HepG2 (cell line): Measurements from ENCODE around the gene SYCP2. TPM values are rescaled to one million over a fixed set of nuclear protein-coding genes. Genes with fewer than 3 reads are reported as not detected.

ENCODE experiments used
- ISL2 ChIP-seq: sonication (generic); formaldehyde crosslinking; IDR thresholded peaks from 2 replicates; pipeline ENCODE4 v1.5.0; 2020; ENCODE audit warnings: missing genetic modification reagents
- KLF15 ChIP-seq: sonication (generic); formaldehyde crosslinking; IDR thresholded peaks from 2 replicates; pipeline ENCODE4 v1.8.1; 2023; ENCODE audit warnings: borderline replicate concordance, mild to moderate bottlenecking, inconsistent platforms, missing genetic modification reagents, mixed read lengths
- SRF ChIP-seq: IDR thresholded peaks from 2 replicates; pipeline ENCODE4 v1.6.1; 2011; ENCODE audit warnings: mild to moderate bottlenecking, low read depth, low read length, moderate library complexity
- polyA plus RNA-seq, 8 experiments: library from polyadenylated mRNA; depleted of rRNA in 3 of 8; stranded (reverse) in 7 of 8; unstranded in 1 of 8; fragments of >200 nt; fragmentation: Illumina TruSeq in 4 of 8; extraction: Trizol in 4 of 8; gene quantifications; 2 replicates each; pipeline versions ENCODE4 v1.2.1 to v1.2.3, GENCODE V29; 2011 to 2016; ENCODE audit warnings: low read depth in 4 of 8, missing spikeins in 1 of 8, mixed read lengths in 1 of 8; ENCODE audit not compliant: insufficient read depth in 1 of 8
- small RNA-seq, 3 experiments: library from RNA; depleted of rRNA; stranded (forward); fragments of <200 nt; gene quantifications; one replicate each; pipeline ENCODE3, GENCODE V24; 2012; ENCODE audit warnings: low read depth in 2 of 3, low replicate concordance in 1 of 3; ENCODE audit not compliant: insufficient read length in 3 of 3, insufficient read depth in 2 of 3
- total RNA-seq, 5 experiments: library from RNA; depleted of rRNA; stranded (reverse); fragments of >200 nt; fragmentation: Illumina TruSeq; extraction: Trizol; gene quantifications; 2 replicates each; pipeline ENCODE4 v1.2.3, GENCODE V29; 2016; ENCODE audit warnings: low read depth in 1 of 5
- TF ChIP-seq, protein P1 (sequence below): sonication (generic); IDR thresholded peaks from 2 replicates; pipeline ENCODE4 v1.6.1; 2016; ENCODE audit warnings: low read depth, borderline replicate concordance
- TF ChIP-seq, protein P2 (sequence below): sonication (generic); formaldehyde crosslinking; IDR thresholded peaks from 2 replicates; pipeline ENCODE4 v1.4.0; 2020; ENCODE audit warnings: missing genetic modification reagents
- TF ChIP-seq, protein P3 (sequence below): sonication (generic); formaldehyde crosslinking; IDR thresholded peaks from 2 replicates; pipeline ENCODE4 v1.9.0; 2021; ENCODE audit warnings: missing genetic modification reagents, mild to moderate bottlenecking, borderline replicate concordance

The SYCP2 gene
- total and polyA plus RNA-seq, 2 of the 13 experiments (the other 11 are each of a cell fraction or from before 2014, with no cell fraction given), result 0.07 to 0.24 TPM

DNA sequence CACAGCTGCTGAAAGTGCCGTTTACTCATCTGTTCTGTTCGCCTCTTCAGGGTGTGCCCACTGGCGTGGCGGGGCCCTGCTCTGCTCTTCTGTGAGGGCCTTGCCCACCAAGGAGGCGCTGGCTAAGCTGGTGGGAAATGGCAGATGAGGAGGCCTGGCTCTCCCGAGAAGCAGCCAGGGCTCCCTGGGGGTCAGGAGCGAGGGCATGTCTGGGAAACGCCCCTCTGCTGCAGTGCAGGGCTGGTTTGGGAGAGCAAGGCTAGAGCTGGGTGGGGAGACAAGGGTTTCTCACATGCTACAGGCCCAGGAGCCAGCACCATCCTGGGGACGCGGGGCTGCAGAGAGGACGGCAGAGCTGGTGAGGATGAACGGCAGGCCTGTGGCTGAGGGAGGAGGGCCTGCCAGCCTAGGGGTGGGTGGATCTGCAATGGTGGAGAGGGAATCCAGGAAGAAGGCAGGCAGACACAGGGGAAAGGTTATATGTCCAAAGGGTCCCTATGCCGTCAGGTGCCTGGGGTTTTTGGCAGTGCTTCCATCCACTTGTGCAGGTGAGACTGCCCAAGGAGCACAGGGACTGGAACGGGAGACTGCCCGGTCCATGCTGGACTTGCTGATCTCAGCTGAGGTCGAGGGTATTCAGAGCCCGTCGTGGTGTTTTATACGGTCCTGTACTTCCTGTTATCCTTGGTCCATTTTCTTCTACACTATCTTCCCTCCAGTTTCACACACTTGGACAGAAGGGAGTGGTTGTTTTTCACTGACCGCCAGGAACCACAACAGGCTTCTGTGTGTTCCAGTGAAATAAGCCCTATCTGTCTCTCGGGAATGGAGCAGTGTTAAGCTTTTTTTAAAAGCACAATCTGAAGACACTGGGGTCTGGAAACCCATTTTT, 119.2 kb downstream of the SYCP2 start (continued):
- TF ChIP-seq, protein P1, sequence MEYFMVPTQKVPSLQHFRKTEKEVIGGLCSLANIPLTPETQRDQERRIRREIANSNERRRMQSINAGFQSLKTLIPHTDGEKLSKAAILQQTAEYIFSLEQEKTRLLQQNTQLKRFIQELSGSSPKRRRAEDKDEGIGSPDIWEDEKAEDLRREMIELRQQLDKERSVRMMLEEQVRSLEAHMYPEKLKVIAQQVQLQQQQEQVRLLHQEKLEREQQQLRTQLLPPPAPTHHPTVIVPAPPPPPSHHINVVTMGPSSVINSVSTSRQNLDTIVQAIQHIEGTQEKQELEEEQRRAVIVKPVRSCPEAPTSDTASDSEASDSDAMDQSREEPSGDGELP, result no peak
- TF ChIP-seq KLF15 (CRISPR knock-in tag) (no peak), SRF (no peak), ISL2 (no peak)
- TF ChIP-seq, protein P2, sequence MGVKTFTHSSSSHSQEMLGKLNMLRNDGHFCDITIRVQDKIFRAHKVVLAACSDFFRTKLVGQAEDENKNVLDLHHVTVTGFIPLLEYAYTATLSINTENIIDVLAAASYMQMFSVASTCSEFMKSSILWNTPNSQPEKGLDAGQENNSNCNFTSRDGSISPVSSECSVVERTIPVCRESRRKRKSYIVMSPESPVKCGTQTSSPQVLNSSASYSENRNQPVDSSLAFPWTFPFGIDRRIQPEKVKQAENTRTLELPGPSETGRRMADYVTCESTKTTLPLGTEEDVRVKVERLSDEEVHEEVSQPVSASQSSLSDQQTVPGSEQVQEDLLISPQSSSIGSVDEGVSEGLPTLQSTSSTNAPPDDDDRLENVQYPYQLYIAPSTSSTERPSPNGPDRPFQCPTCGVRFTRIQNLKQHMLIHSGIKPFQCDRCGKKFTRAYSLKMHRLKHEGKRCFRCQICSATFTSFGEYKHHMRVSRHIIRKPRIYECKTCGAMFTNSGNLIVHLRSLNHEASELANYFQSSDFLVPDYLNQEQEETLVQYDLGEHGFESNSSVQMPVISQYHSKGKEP (CRISPR knock-in tag), result no peak
- TF ChIP-seq, protein P3, sequence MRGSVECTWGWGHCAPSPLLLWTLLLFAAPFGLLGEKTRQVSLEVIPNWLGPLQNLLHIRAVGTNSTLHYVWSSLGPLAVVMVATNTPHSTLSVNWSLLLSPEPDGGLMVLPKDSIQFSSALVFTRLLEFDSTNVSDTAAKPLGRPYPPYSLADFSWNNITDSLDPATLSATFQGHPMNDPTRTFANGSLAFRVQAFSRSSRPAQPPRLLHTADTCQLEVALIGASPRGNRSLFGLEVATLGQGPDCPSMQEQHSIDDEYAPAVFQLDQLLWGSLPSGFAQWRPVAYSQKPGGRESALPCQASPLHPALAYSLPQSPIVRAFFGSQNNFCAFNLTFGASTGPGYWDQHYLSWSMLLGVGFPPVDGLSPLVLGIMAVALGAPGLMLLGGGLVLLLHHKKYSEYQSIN, result no peak

Small RNA genes lying within 50 kb of the gene (small RNA-seq; reads per million reads assigned to genes)
- 0 reads per million in 3 experiments for gene RNU7-141P

Other genes with a start within 250 kb of the SYCP2 start
- 3.7 and 4.0 TPM in 2 replicates for gene PPP1R3D, start 6.7 kb upstream of the SYCP2 start, total RNA-seq (2016; rRNA removed; fragmentation: Illumina TruSeq; extraction: Trizol)
- gene PPP1R3D, start 6.7 kb upstream of the SYCP2 start, polyA plus RNA-seq (2011; rRNA removed), result 1.0 and 1.2 TPM in 2 replicates
- 14.3 and 20.4 TPM in 2 replicates for gene FAM217B, start 6.8 kb upstream of the SYCP2 start, total RNA-seq (2016; rRNA removed; fragmentation: Illumina TruSeq; extraction: Trizol)
- 7.4 and 11.1 TPM in 2 replicates for gene FAM217B, start 6.8 kb upstream of the SYCP2 start, polyA plus RNA-seq (2011; rRNA removed)
- 0.40 and 0.45 TPM in 2 replicates for gene CDH26, start 24.8 kb upstream of the SYCP2 start, total RNA-seq (2016; rRNA removed; fragmentation: Illumina TruSeq; extraction: Trizol)
- gene CDH26, start 24.8 kb upstream of the SYCP2 start, polyA plus RNA-seq (2011; rRNA removed), result 0.88 and 1.1 TPM in 2 replicates